ENCODE results near the gene FOXC2. TPM values are rescaled to one million over a fixed set of nuclear protein-coding genes. Genes with fewer than 3 reads are reported as not detected.

FOXC2 gene
- total and polyA plus RNA-seq, 2 donors (not counting 1 experiment from before 2014, with no cell fraction given): not detected

DNA sequence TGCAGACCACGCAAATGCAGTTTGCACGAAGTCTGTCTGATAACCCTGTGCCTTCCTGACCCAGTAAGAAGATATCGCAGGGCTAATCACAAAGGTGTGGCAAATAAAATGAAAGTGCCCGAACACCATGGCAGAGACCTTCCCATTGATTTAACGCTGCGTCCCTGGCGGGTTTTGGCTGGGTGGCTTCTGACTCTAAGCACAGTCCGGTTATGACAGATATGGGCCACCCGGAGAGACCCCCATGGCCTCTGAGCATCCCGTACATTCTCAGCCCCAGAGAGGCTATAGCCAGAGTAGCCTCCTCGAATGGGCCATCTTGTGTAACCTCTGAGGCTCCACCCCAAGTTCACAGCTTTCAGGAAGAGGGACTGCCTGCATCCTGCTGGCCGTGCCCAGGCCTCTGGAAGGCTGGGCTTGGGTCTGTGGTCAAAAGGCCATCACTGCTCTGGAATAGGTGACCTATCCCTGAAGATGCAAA lies 5.5 kb downstream of the FOXC2 start:
- intact Hi-C loops (cut with micrococcal nuclease): no loop called here
- TF ChIP-seq CTCF (IDR thresholded peaks at IDR 0.05) (no peak), EZH2 (IDR thresholded peaks at IDR 0.05; ENCODE audit: borderline replicate concordance, insufficient read depth, low read depth, low read length, poor library complexity, severe bottlenecking) (no peak)
- no peak overlapping the region for H3K9ac ChIP-seq (ENCODE audit: low read length)
- Mint-ChIP-seq H3K9me3 (ENCODE audit: insufficient read depth) (no peaks in the 10 kb centered on the region), H3K4me1 (peaks cover 19% of the 10 kb centered on the region), H3K27me3 (peaks cover 65% of the 10 kb centered on the region), H3K27ac (no peak overlapping the region), H3K4me3 (no peak overlapping the region)
- no peak overlapping the region for H2AFZ ChIP-seq (ENCODE audit: insufficient read depth, low read depth, low read length, poor library complexity, severe bottlenecking)
- no peak overlapping the region for H3K4me2 ChIP-seq (replicated peaks; ENCODE audit: low read depth, low read length, poor library complexity, severe bottlenecking)
- ATAC-seq (ENCODE audit: low read depth) (no peak), DNase-seq (no peak)
- H3K79me2 ChIP-seq (ENCODE audit: control insufficient read depth, insufficient read depth, low read length): no peaks in the 10 kb centered on the region
- no peaks in the 10 kb centered on the region for H3K36me3 ChIP-seq (replicated peaks in 1 of 2; ENCODE audit: control extremely low read depth in 1 of 2, control insufficient read depth in 1 of 2, extremely low read depth in 1 of 2, insufficient read depth in 2 of 2, low read length in 1 of 2)
- CTCF ChIA-PET: no interaction called here
- peaks cover 0 to 63% (median 34%) of the 10 kb centered on the region in 4 experiments for H3K27me3 ChIP-seq (replicated peaks in 1 of 4; ENCODE audit: control extremely low read depth in 1 of 4, control insufficient read depth in 3 of 4, insufficient read depth in 4 of 4, low read length in 3 of 4)
- POLR2A ChIA-PET: no interaction called here
- H3K4me3 ChIP-seq (ENCODE audit: control extremely low read depth in 1 of 5, extremely low read depth in 1 of 5, insufficient read depth in 1 of 5, low read depth in 2 of 5, low read length in 4 of 5): no peak overlapping the region
- no peaks in the 10 kb centered on the region for H4K20me1 ChIP-seq (ENCODE audit: control insufficient read depth, insufficient read depth, low read length, poor library complexity, severe bottlenecking)
- 85% methylated on average over 12 of the region's 12 CpGs for WGBS (ENCODE audit: insufficient coverage)
- peaks cover 21 to 22% of the 10 kb centered on the region in 2 donors for H3K4me1 ChIP-seq (ENCODE audit: control insufficient read depth in 2 of 2, insufficient read depth in 2 of 2, low read length in 2 of 2)
- no peak overlapping the region for H3K27ac ChIP-seq (ENCODE audit: low read length in 2 of 2)
- H3K9me3 ChIP-seq (ENCODE audit: control extremely low read depth in 1 of 3, control insufficient read depth in 2 of 3, insufficient read depth in 1 of 3, low read length in 2 of 3): peaks cover 0 to 8% (median 0%) of the 10 kb centered on the region in 3 donors

DNA sequence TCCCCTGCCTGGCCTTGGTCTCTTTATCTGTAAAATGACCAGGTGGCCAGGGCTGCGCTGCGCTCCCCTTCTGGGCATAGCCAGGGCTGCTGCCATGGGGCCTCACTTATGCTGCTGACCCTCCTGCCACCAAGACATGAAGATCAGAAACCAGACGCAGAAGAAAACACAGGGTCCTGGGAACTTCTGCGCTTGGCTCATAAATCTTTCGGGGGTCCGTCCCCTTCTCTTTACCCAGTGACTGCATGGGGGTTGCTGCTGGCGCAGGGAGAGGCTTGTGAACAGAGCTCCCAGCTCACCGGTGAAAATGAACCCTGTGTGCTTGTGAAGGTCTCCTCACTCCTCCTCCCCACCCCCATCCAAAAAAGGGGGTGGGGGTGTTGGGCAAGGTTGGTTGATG lies 6.0 kb downstream of the FOXC2 start:
- no peak for ATAC-seq (ENCODE audit: low read depth)
- no peak overlapping the region for H3K27ac Mint-ChIP-seq

More for the DNA sequence above, 6.0 kb downstream of the FOXC2 start:
- no peak overlapping the region for H3K9ac ChIP-seq (ENCODE audit: low read length)
- H3K4me1 ChIP-seq (ENCODE audit: control insufficient read depth in 2 of 2, insufficient read depth in 2 of 2, low read length in 2 of 2): peaks cover 16 to 17% of the 10 kb centered on the region in 2 donors
- no peak overlapping the region for H2AFZ ChIP-seq (ENCODE audit: insufficient read depth, low read depth, low read length, poor library complexity, severe bottlenecking)
- H3K79me2 ChIP-seq (ENCODE audit: control insufficient read depth, insufficient read depth, low read length): no peaks in the 10 kb centered on the region
- H3K4me3 ChIP-seq (ENCODE audit: control extremely low read depth in 1 of 5, extremely low read depth in 1 of 5, insufficient read depth in 1 of 5, low read depth in 2 of 5, low read length in 4 of 5): no peak overlapping the region
- H3K9me3 ChIP-seq (ENCODE audit: control extremely low read depth in 1 of 3, control insufficient read depth in 2 of 3, insufficient read depth in 1 of 3, low read length in 2 of 3): peaks cover 0 to 6% (median 0%) of the 10 kb centered on the region in 3 donors
- Mint-ChIP-seq H3K4me1 (peaks cover 14% of the 10 kb centered on the region), H3K27me3 (peaks cover 66% of the 10 kb centered on the region), H3K9me3 (ENCODE audit: insufficient read depth) (no peaks in the 10 kb centered on the region), H3K4me3 (no peak overlapping the region)
- POLR2A ChIA-PET: no interaction called here
- no peak overlapping the region for H3K4me2 ChIP-seq (replicated peaks; ENCODE audit: low read depth, low read length, poor library complexity, severe bottlenecking)
- CTCF ChIA-PET: no interaction called here
- WGBS (ENCODE audit: insufficient coverage): 98% methylated on average over 6 of the region's 8 CpGs
- H4K20me1 ChIP-seq (ENCODE audit: control insufficient read depth, insufficient read depth, low read length, poor library complexity, severe bottlenecking): no peaks in the 10 kb centered on the region
- intact Hi-C loops (cut with micrococcal nuclease): no loop called here
- no peak for DNase-seq
- no peak overlapping the region for H3K27ac ChIP-seq (ENCODE audit: low read length in 2 of 2)
- TF ChIP-seq EZH2 (IDR thresholded peaks at IDR 0.05; ENCODE audit: borderline replicate concordance, insufficient read depth, low read depth, low read length, poor library complexity, severe bottlenecking) (no peak), CTCF (IDR thresholded peaks at IDR 0.05) (no peak)
- no peaks in the 10 kb centered on the region for H3K36me3 ChIP-seq (replicated peaks in 1 of 2; ENCODE audit: control extremely low read depth in 1 of 2, control insufficient read depth in 1 of 2, extremely low read depth in 1 of 2, insufficient read depth in 2 of 2, low read length in 1 of 2)
- H3K27me3 ChIP-seq (replicated peaks in 1 of 4; ENCODE audit: control extremely low read depth in 1 of 4, control insufficient read depth in 3 of 4, insufficient read depth in 4 of 4, low read length in 3 of 4): peaks cover 0 to 63% (median 37%) of the 10 kb centered on the region in 4 experiments
